Measurements from ENCODE around the gene DMD. TPM values are rescaled to one million over a fixed set of nuclear protein-coding genes. Genes with fewer than 3 reads are reported as not detected.

Gene DMD
- total RNA-seq, 1 experiment from 2014 or later, result 2.2 TPM

GRCh38 chrX:32868524-32868895, 342.8 kb downstream of the DMD start:
- in situ Hi-C loops (cut with HindIII; ENCODE audit: low pct_unique_long_range_greater_than_20kb, low sequenced_read_pairs) (no loop called here), intact Hi-C loops (cut with micrococcal nuclease; ENCODE audit: unreplicated experiment) (no loop called here)
- no peaks in the 10 kb centered on the region for H3K36me3 ChIP-seq (ENCODE audit: control insufficient read depth, insufficient read depth, low read length)
- H3K4me1 ChIP-seq (ENCODE audit: control insufficient read depth, insufficient read depth, low read length), result no peaks in the 10 kb centered on the region
- no peak overlapping the region for H3K4me3 ChIP-seq (ENCODE audit: low read depth in 2 of 2, low read length in 2 of 2)
- H3K9me3 ChIP-seq (ENCODE audit: control insufficient read depth, insufficient read depth, low read depth, low read length), result no peaks in the 10 kb centered on the region
- no peak for ATAC-seq
- ChIA-PET POLR2A (no interaction called here), CTCF (no interaction called here)
- no peaks in the 10 kb centered on the region for H3K27me3 ChIP-seq (ENCODE audit: control insufficient read depth, insufficient read depth, low read length)
- BruUV-seq (replicated peaks), result no TSS peak
- H3K27ac ChIP-seq (ENCODE audit: low read length), result no peak overlapping the region
- no peak for TF ChIP-seq REST (IDR thresholded peaks at IDR 0.05; ENCODE audit: insufficient read depth in 1 of 2, low read depth in 2 of 2, low read length in 1 of 2)
- no peak for TF ChIP-seq TCF7L2 (IDR thresholded peaks at IDR 0.05; ENCODE audit: low read depth, low read length)
- no peak for TF ChIP-seq SIN3A (IDR thresholded peaks at IDR 0.05; ENCODE audit: borderline replicate concordance, insufficient read depth, low read depth, low read length)
- TF ChIP-seq POLR2AphosphoS5 (IDR thresholded peaks at IDR 0.05; ENCODE audit: low read depth, low read length), result no peak
- no peak for TF ChIP-seq CTCF (IDR thresholded peaks at IDR 0.05)
- DNase-seq (ENCODE audit: low read depth, low spot score), result no peak

- POLR2A ChIA-PET, result no interaction called here
- intact Hi-C loops (cut with micrococcal nuclease; ENCODE audit: unreplicated experiment), result no loop called here
- in situ Hi-C loops (cut with HindIII; ENCODE audit: low pct_unique_long_range_greater_than_20kb, low sequenced_read_pairs), result no loop called here
These were observed 343.4 kb downstream of the DMD start for GRCh38 chrX:32867781-32868523.

More at GRCh38 chrX:32867781-32868523, 343.4 kb downstream of the DMD start:
- no peaks in the 10 kb centered on the region for H3K27me3 ChIP-seq (ENCODE audit: control insufficient read depth, insufficient read depth, low read length)
- H3K36me3 ChIP-seq (ENCODE audit: control insufficient read depth, insufficient read depth, low read length), result no peaks in the 10 kb centered on the region
- no peak overlapping the region for H3K27ac ChIP-seq (ENCODE audit: low read length)
- no peak for DNase-seq (ENCODE audit: low read depth, low spot score)
- BruUV-seq (replicated peaks), result no TSS peak
- no peak for ATAC-seq
- TF ChIP-seq REST (IDR thresholded peaks at IDR 0.05; ENCODE audit: insufficient read depth in 1 of 2, low read depth in 2 of 2, low read length in 1 of 2), result no peak
- TF ChIP-seq POLR2AphosphoS5 (IDR thresholded peaks at IDR 0.05; ENCODE audit: low read depth, low read length), result no peak
- no peak for TF ChIP-seq SIN3A (IDR thresholded peaks at IDR 0.05; ENCODE audit: borderline replicate concordance, insufficient read depth, low read depth, low read length)
- no peak for TF ChIP-seq CTCF (IDR thresholded peaks at IDR 0.05)
- no peak for TF ChIP-seq TCF7L2 (IDR thresholded peaks at IDR 0.05; ENCODE audit: low read depth, low read length)
- no peak overlapping the region for H3K4me3 ChIP-seq (ENCODE audit: low read depth in 2 of 2, low read length in 2 of 2)
- H3K9me3 ChIP-seq (ENCODE audit: control insufficient read depth, insufficient read depth, low read depth, low read length), result no peaks in the 10 kb centered on the region
- CTCF ChIA-PET, result no interaction called here
- H3K4me1 ChIP-seq (ENCODE audit: control insufficient read depth, insufficient read depth, low read length), result no peaks in the 10 kb centered on the region

Measured in Panc1 (cell line).